ENCODE measurements around the gene KRTAP3-3. TPM values are rescaled to one million over a fixed set of nuclear protein-coding genes. Genes with fewer than 3 reads are reported as not detected.

Gene KRTAP3-3
- total and polyA plus RNA-seq, 2 of the 4 experiments (the other 2 are of a cell fraction) = not detected

GRCh38 chr17:40962059-40962561 lies 31.9 kb downstream of the KRTAP3-3 start:
- peaks cover 6% of the 10 kb centered on the region for H3K9me3 ChIP-seq (ENCODE audit: control insufficient read depth, insufficient read depth, low read length)
- DNase-seq (no peak), ATAC-seq (ENCODE audit: low read depth) (no peak)
- intact Hi-C loops (cut with micrococcal nuclease) (no loop called here), dilution Hi-C loops (cut with HindIII; ENCODE audit: low sequenced_read_pairs, unreplicated experiment) (no loop called here), in situ Hi-C loops (cut with MboI; ENCODE audit: low sequenced_read_pairs) (no loop called here)
- no CpG with 5 or more reads among the region's 4 CpGs for WGBS, 2 experiments (ENCODE audit: extremely low coverage in 2 of 2, insufficient read length in 1 of 2)
- H3K18ac ChIP-seq (ENCODE audit: low read depth, low read length) = no peak overlapping the region; the same call in 1 of the 2 replicates
- H2BK5ac ChIP-seq (ENCODE audit: low read depth, low read length, poor library complexity, severe bottlenecking) = no peak overlapping the region
- no peak for TF ChIP-seq POLR2A (IDR thresholded peaks at IDR 0.05; ENCODE audit: low read depth, low read length)
- TF ChIP-seq MAFK (IDR thresholded peaks at IDR 0.05; ENCODE audit: low read depth, low read length) = 0 out of 2 replicates have a peak, but pooled peaks have one; percentile 17
- TF ChIP-seq SMC3 (IDR thresholded peaks at IDR 0.05; ENCODE audit: low read depth, low read length) = no peak
- no peaks in the 10 kb centered on the region for H3K36me3 ChIP-seq (ENCODE audit: control insufficient read depth, insufficient read depth, low read length)
- H3K4me2 ChIP-seq (ENCODE audit: low read depth, low read length) = no peak overlapping the region
- no peaks in the 10 kb centered on the region for H3K27me3 ChIP-seq (ENCODE audit: control insufficient read depth, insufficient read depth, low read length)
- POLR2A ChIA-PET (ENCODE audit: unreplicated experiment) = interaction anchor here (0.5 kb wide), 1 partner anchor 418 kb away, joined by 10 read pairs; no protein-coding TSS in a partner anchor
- H3K79me1 ChIP-seq (ENCODE audit: low read depth in 1 of 2, low read length in 2 of 2) = no peaks in the 10 kb centered on the region
- peak overlapping the region; percentile 58 for H2AK5ac ChIP-seq (ENCODE audit: low read depth, low read length)
- H3K23ac ChIP-seq (ENCODE audit: low read depth, low read length) = peak overlapping the region; percentile 5; the same call in 1 of the 2 replicates
- no peak overlapping the region; the same call in 2 of the 3 replicates for H2BK15ac ChIP-seq (ENCODE audit: low read depth, low read length)
- H2AFZ ChIP-seq (replicated peaks; ENCODE audit: low read length, poor library complexity) = no peak overlapping the region
- no peak overlapping the region for H3K27ac ChIP-seq (ENCODE audit: insufficient read depth, low read length)
- H4K8ac ChIP-seq (ENCODE audit: low read depth in 2 of 2, low read length in 2 of 2) = no peak overlapping the region
- H4K20me1 ChIP-seq (ENCODE audit: insufficient read depth, low read length) = no peaks in the 10 kb centered on the region
- H3K14ac ChIP-seq (replicated peaks; ENCODE audit: low read depth, low read length) = no peak overlapping the region
- no peak overlapping the region; the same call in 1 of the 2 replicates for H4K5ac ChIP-seq (ENCODE audit: low read depth, low read length)
- no peak overlapping the region for H2AK9ac ChIP-seq (replicated peaks; ENCODE audit: low read depth, low read length, poor library complexity)
- no peak overlapping the region for H3K4ac ChIP-seq (ENCODE audit: low read depth, low read length)
- H2BK120ac ChIP-seq (ENCODE audit: low read depth, low read length) = peak overlapping the region; percentile 35
- no peak overlapping the region for H3K4me3 ChIP-seq (ENCODE audit: insufficient read depth, low read depth, low read length)
- H3K56ac ChIP-seq (ENCODE audit: extremely low read depth, insufficient read depth, low read length) = no peak overlapping the region
- H4K91ac ChIP-seq (ENCODE audit: insufficient read depth, low read depth, low read length) = no peak overlapping the region; the same call in 1 of the 2 replicates
- BruUV-seq (replicated peaks) = no TSS peak
- CTCF ChIA-PET = interaction anchor here (1.0 kb wide), 1 partner anchor 360 kb away, joined by 4 read pairs; no protein-coding TSS in a partner anchor
- no peak overlapping the region for H3K9ac ChIP-seq (ENCODE audit: low read depth, low read length)
- H3K4me1 ChIP-seq (ENCODE audit: control insufficient read depth, insufficient read depth, low read length) = peaks cover 7% of the 10 kb centered on the region
- H2BK20ac ChIP-seq (ENCODE audit: low read depth, low read length) = no peak overlapping the region
- H3K9me1 ChIP-seq (ENCODE audit: insufficient read depth, low read length) = peaks cover 9% of the 10 kb centered on the region
